HEK293 (cell line): ENCODE measurements around the gene ARAP3.
A peak's percentile ranks its signal among the peaks of the same experiment; 100 is the strongest.

Source experiments
- FEZF1 ChIP-seq: fragments of 450-650 bp; formaldehyde crosslinking; IDR thresholded peaks from 2 replicates; pipeline ENCODE4 v1.5.1; 2016; ENCODE audit warnings: missing biosample characterization, missing genetic modification characterization
- GFI1B ChIP-seq: fragments of 450-650 bp; formaldehyde crosslinking; IDR thresholded peaks from 2 replicates; pipeline ENCODE4 v1.5.1; 2016; ENCODE audit warnings: missing biosample characterization, missing genetic modification characterization
- GLI2 ChIP-seq: fragments of 450-650 bp; formaldehyde crosslinking; IDR thresholded peaks from 2 replicates; pipeline ENCODE4; 2017; ENCODE audit warnings: missing biosample characterization, missing genetic modification characterization, low read depth, borderline replicate concordance
- GLIS1 ChIP-seq: fragments of 450-650 bp; formaldehyde crosslinking; IDR thresholded peaks from 2 replicates; pipeline ENCODE4 v1.5.1; 2016; ENCODE audit warnings: missing biosample characterization, missing genetic modification characterization
- INSM2 ChIP-seq: fragments of 450-650 bp; formaldehyde crosslinking; IDR thresholded peaks from 2 replicates; pipeline ENCODE4 v1.5.1; 2016; ENCODE audit warnings: missing biosample characterization, missing genetic modification characterization
- PATZ1 ChIP-seq: fragments of 450-650 bp; formaldehyde crosslinking; IDR thresholded peaks from 2 replicates; pipeline ENCODE4 v1.5.1; 2016; ENCODE audit warnings: missing biosample characterization, missing genetic modification characterization
- PRDM10 ChIP-seq: fragments of 450-650 bp; formaldehyde crosslinking; IDR thresholded peaks from 2 replicates; pipeline ENCODE4 v1.5.1; 2016; ENCODE audit warnings: missing biosample characterization, missing genetic modification characterization
- RBAK ChIP-seq: fragments of 450-650 bp; formaldehyde crosslinking; IDR thresholded peaks from 2 replicates; pipeline ENCODE4 v1.5.1; 2016; ENCODE audit warnings: missing biosample characterization, missing genetic modification characterization
- SP3 ChIP-seq: fragments of 450-650 bp; formaldehyde crosslinking; IDR thresholded peaks from 2 replicates; pipeline ENCODE4 v1.5.1; 2016; ENCODE audit warnings: missing biosample characterization, missing genetic modification characterization
- WT1 ChIP-seq: fragments of 450-650 bp; formaldehyde crosslinking; IDR thresholded peaks from 2 replicates; pipeline ENCODE4 v1.5.1; 2016; ENCODE audit warnings: missing biosample characterization, missing genetic modification characterization
- ZBTB8A ChIP-seq: fragments of 450-650 bp; formaldehyde crosslinking; IDR thresholded peaks from 2 replicates; pipeline ENCODE4 v1.5.1; 2016; ENCODE audit warnings: missing biosample characterization, missing genetic modification characterization
- ZNF114 ChIP-seq: fragments of 450-650 bp; formaldehyde crosslinking; IDR thresholded peaks from 2 replicates; pipeline ENCODE4 v1.5.0; 2017; ENCODE audit warnings: missing biosample characterization, missing genetic modification characterization
- ZNF2 ChIP-seq: fragments of 450-650 bp; formaldehyde crosslinking; IDR thresholded peaks from 2 replicates; pipeline ENCODE4 v1.5.1; 2016; ENCODE audit warnings: missing biosample characterization, missing genetic modification characterization
- ZNF416 ChIP-seq: fragments of 450-650 bp; formaldehyde crosslinking; IDR thresholded peaks from 2 replicates; pipeline ENCODE4 v1.5.1; 2016; ENCODE audit warnings: missing biosample characterization, missing genetic modification characterization
- ZNF510 ChIP-seq: fragments of 450-650 bp; formaldehyde crosslinking; IDR thresholded peaks from 2 replicates; pipeline ENCODE4 v1.5.1; 2018; ENCODE audit warnings: mild to moderate bottlenecking, missing genetic modification characterization, missing biosample characterization; ENCODE audit not compliant: insufficient replicate concordance
- ZNF561 ChIP-seq: fragments of 450-650 bp; IDR thresholded peaks from 2 replicates; pipeline ENCODE4 v1.5.1; 2018; ENCODE audit warnings: missing biosample characterization, missing genetic modification characterization, borderline replicate concordance
- ZNF596 ChIP-seq: fragments of 450-650 bp; IDR thresholded peaks from 2 replicates; pipeline ENCODE4 v1.5.0; 2018; ENCODE audit warnings: missing biosample characterization, mild to moderate bottlenecking, missing genetic modification characterization, moderate library complexity
- ZNF639 ChIP-seq: fragments of 450-650 bp; formaldehyde crosslinking; IDR thresholded peaks from 2 replicates; pipeline ENCODE4 v1.5.1; 2016; ENCODE audit warnings: missing biosample characterization, missing genetic modification characterization
- ZNF677 ChIP-seq: fragments of 450-650 bp; IDR thresholded peaks from 2 replicates; pipeline ENCODE4 v1.5.0; 2018; ENCODE audit warnings: missing biosample characterization, mild to moderate bottlenecking, missing genetic modification characterization, moderate library complexity
- ZNF692 ChIP-seq: fragments of 450-650 bp; formaldehyde crosslinking; IDR thresholded peaks from 2 replicates; pipeline ENCODE4 v1.5.1; 2016; ENCODE audit warnings: missing biosample characterization, missing genetic modification characterization
- ZNF707 ChIP-seq: fragments of 450-650 bp; formaldehyde crosslinking; IDR thresholded peaks from 2 replicates; pipeline ENCODE4 v1.5.1; 2016; ENCODE audit warnings: missing biosample characterization, missing genetic modification characterization
- ZNF747 ChIP-seq: fragments of 450-650 bp; formaldehyde crosslinking; IDR thresholded peaks from 2 replicates; pipeline ENCODE4 v1.5.1; 2016; ENCODE audit warnings: missing biosample characterization, missing genetic modification characterization
- ZSCAN18 ChIP-seq: fragments of 450-650 bp; formaldehyde crosslinking; IDR thresholded peaks from 2 replicates; pipeline ENCODE4 v1.5.1; 2016; ENCODE audit warnings: missing biosample characterization, missing genetic modification characterization
- ZSCAN5A ChIP-seq: fragments of 450-650 bp; formaldehyde crosslinking; IDR thresholded peaks from 2 replicates; pipeline ENCODE4 v1.5.1; 2016; ENCODE audit warnings: missing biosample characterization, missing genetic modification characterization

ARAP3 gene

GRCh38 chr5:141681695-141682641, at the start of gene ARAP3 (continued):
- TF ChIP-seq PATZ1 (tag by site-specific recombination) (0 out of 2 replicates have a peak, but pooled peaks have one; percentile 53), ZNF596 (tag by site-specific recombination) (no peak), ZNF639 (tag by site-specific recombination) (0 out of 2 replicates have a peak, but pooled peaks have one; percentile 29), ZNF707 (tag by site-specific recombination) (no peak), FEZF1 (tag by site-specific recombination) (no peak), PRDM10 (tag by site-specific recombination) (peak; percentile 89), ZNF114 (tag by site-specific recombination) (no peak), ZNF692 (tag by site-specific recombination) (peak; percentile 62; the same call in 1 of the 2 replicates), ZBTB8A (tag by site-specific recombination) (peak; percentile 52; the same call in 1 of the 2 replicates), ZNF747 (tag by site-specific recombination) (no peak), ZNF510 (tag by site-specific recombination) (no peak), GFI1B (tag by site-specific recombination) (no peak), ZNF2 (0 out of 2 replicates have a peak, but pooled peaks have one; percentile 75), GLI2 (no peak), WT1 (tag by site-specific recombination) (no peak), SP3 (peak; percentile 64), ZNF677 (tag by site-specific recombination) (no peak), ZSCAN18 (no peak), ZNF416 (tag by site-specific recombination) (no peak), GLIS1 (tag by site-specific recombination) (peak; percentile 28; the same call in 1 of the 2 replicates), INSM2 (tag by site-specific recombination) (no peak), ZSCAN5A (0 out of 2 replicates have a peak, but pooled peaks have one; percentile 16), ZNF561 (tag by site-specific recombination) (no peak), RBAK (tag by site-specific recombination) (no peak)
